Gastrocnemius medialis (tissue), 4 donors: ENCODE measurements around the gene TMPRSS4.

ENCODE experiments used
- CTCF ChIP-seq, 5 experiments: fragments of 450-650 bp in 3 of 5; fragments of 200-600 bp in 2 of 5; sonication (generic) in 2 of 5; IDR thresholded peaks in 4 of 5; conservative IDR thresholded peaks in 1 of 5; 1 replicate in 4 of 5; 2 replicates in 1 of 5; pipeline ENCODE4 v1.5.1; 2016 to 2019; ENCODE audit warnings: antibody characterized with exemption in 5 of 5, mild to moderate bottlenecking in 3 of 5, moderate library complexity in 3 of 5
- POLR2A ChIP-seq, 2 donors: fragments of 450-650 bp; IDR thresholded peaks; one replicate each; pipeline ENCODE4 v1.6.1; 2017; ENCODE audit warnings: antibody characterized with exemption in 2 of 2, mild to moderate bottlenecking in 2 of 2, moderate library complexity in 2 of 2

- TF ChIP-seq CTCF (IDR thresholded peaks at IDR 0.05 in 4 of 5, conservative IDR thresholded peaks at IDR 0.05 in 1 of 5) (no peak), POLR2A (IDR thresholded peaks at IDR 0.05) (no peak)
Observed at GRCh38 chr11:118046051-118046963, 30.6 kb upstream of the TMPRSS4 start.
